ENCODE measurements around the gene NUP93. TPM values are rescaled to one million over a fixed set of nuclear protein-coding genes. Genes with fewer than 3 reads are reported as not detected.

The NUP93 gene
- total and polyA plus RNA-seq, 9 of the 15 experiments (the other 6 are each of a cell fraction or from before 2014, with no cell fraction given), result 92.0 to 162 (median 121) TPM

DNA sequence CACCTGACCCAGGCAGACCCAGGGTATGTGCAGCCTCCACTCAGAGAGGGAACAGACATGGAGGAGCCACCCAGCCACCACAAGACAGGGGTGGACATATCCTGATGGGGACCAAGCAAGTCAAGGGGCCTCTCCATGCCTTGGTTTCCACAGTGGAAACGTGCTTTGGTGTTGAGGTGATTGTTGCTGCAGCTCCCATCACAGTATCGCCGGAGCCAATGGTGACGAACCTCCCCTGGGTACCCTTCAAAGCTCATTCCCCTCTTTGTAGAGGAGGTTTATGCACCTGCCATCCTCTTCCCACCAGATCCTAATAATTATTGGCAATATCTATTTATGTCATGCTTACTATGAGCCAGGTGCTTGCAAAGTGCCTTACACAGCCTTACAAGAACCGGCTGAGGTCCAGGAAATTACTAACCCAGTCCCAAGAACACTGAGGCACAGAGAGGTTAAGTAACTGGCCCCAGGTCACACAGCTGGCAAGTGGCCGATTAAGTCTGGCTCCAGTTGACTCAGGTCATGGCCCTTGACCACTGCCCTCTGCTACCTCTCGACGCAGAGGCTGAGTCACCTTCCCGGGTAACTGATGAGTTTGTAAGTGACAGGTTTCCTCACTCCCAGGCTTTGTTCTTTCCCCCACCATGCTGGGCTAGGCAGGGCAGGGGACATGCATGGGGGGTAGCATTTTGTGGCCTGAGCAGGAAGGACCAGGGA lies 155.7 kb downstream of the NUP93 start (continued):
- TF ChIP-seq ZNF143 (CRISPR knock-in tag; IDR thresholded peaks at IDR 0.05), result no peak
- TF ChIP-seq FOXA1 (IDR thresholded peaks at IDR 0.05; ENCODE audit: borderline replicate concordance), result no peak
- no peak for TF ChIP-seq DPF2 (IDR thresholded peaks at IDR 0.05)
- TF ChIP-seq AFF4 (CRISPR knock-in tag; IDR thresholded peaks at IDR 0.05), result no peak
- TF ChIP-seq TGIF2 (CRISPR knock-in tag; IDR thresholded peaks at IDR 0.05), result no peak
- TF ChIP-seq CREM (IDR thresholded peaks at IDR 0.05; ENCODE audit: low read depth), result no peak; the same call in 1 of the 2 replicates
- no peak for TF ChIP-seq SMARCA4 (IDR thresholded peaks at IDR 0.05)
- no peak for TF ChIP-seq MGA (IDR thresholded peaks at IDR 0.05)
- no peak for TF ChIP-seq ELF2 (CRISPR knock-in tag; IDR thresholded peaks at IDR 0.05)
- 0 out of 2 replicates have a peak, but pooled peaks have one; percentile 8 for TF ChIP-seq ADNP (tag; IDR thresholded peaks at IDR 0.05)

All from K562 (cell line).